GM12878 (cell line): Measurements from ENCODE around the gene GLYAT. TPM values are rescaled to one million over a fixed set of nuclear protein-coding genes. Genes with fewer than 3 reads are reported as not detected.

Source experiments
- ATAC-seq: fragments of 200-7000 bp; cut with Tn5 transposase; 3 replicates; pipeline ENCODE4 v1.9.1; 2020; ENCODE audit warnings: mild to moderate bottlenecking, moderate library complexity
- BruUV-seq: library from RNA; stranded (reverse); fragments of 400-500 nt; replicated peaks from 2 replicates; lab custom pipeline; 2021; lab: Mats Ljungman, UMichigan
- CTCF ChIA-PET: fragments of 300-600 bp; sonication (Branson Sonifier 250); formaldehyde crosslinking; extraction: SDS; loops from one replicate; lab custom pipeline; 2021; ENCODE audit warnings: inconsistent platforms; lab: Yijun Ruan, JAX
- POLR2A ChIA-PET: fragments of 350-600 bp; formaldehyde crosslinking; extraction: SDS; loops from one replicate; lab custom pipeline; 2021; ENCODE audit warnings: inconsistent platforms; lab: Charles Lee
- RAD21 ChIA-PET: fragments of 300-600 bp; sonication (Branson Sonifier 250); formaldehyde crosslinking; loops from one replicate; lab custom pipeline; 2023; ENCODE audit warnings: antibody characterized with exemption; ENCODE audit not compliant: unreplicated experiment; lab: Charles Lee
- SMC1A ChIA-PET: fragments of 300-600 bp; sonication (Branson Sonifier 250); formaldehyde crosslinking; loops from one replicate; lab custom pipeline; 2023; ENCODE audit not compliant: unreplicated experiment, uncharacterized antibody; lab: Charles Lee
- DNase-seq: peaks from one replicate; pipeline ENCODE4 v3.0.0-alpha.2; 2011; ENCODE audit warnings: low read depth, low spot score
- FAIRE-seq: peaks from 3 replicates; lab custom pipeline; 2011; peaks lifted over from hg19 to GRCh38; lab: Jason Lieb, UNC
- H2AFZ ChIP-seq: 2 replicates; pipeline ENCODE4 v1.6.0; 2011; ENCODE audit warnings: low read depth, low read length, control low read depth; ENCODE audit not compliant: control insufficient read depth
- H3K27ac ChIP-seq: 2 replicates; pipeline ENCODE4 v1.5.1; 2011; ENCODE audit warnings: control low read depth; ENCODE audit not compliant: control insufficient read depth, insufficient read depth
- H3K27me3 ChIP-seq, 2 experiments: replicated peaks in 1 of 2; 2 replicates each; pipeline versions ENCODE4 v1.6.0 to v1.6.1; 2011; ENCODE audit warnings: low read length in 1 of 2; ENCODE audit not compliant: control insufficient read depth in 2 of 2, insufficient read depth in 2 of 2
- H3K36me3 ChIP-seq, 2 experiments: 2 replicates each; pipeline ENCODE4 v1.5.1; 2011; ENCODE audit warnings: low read length in 1 of 2; ENCODE audit not compliant: control insufficient read depth in 2 of 2, insufficient read depth in 2 of 2
- H3K4me1 ChIP-seq: 2 replicates; pipeline ENCODE4 v1.6.1; 2011; ENCODE audit warnings: mild to moderate bottlenecking, low read length, moderate library complexity, mixed read lengths; ENCODE audit not compliant: control insufficient read depth, insufficient read depth
- H3K4me2 ChIP-seq: 2 replicates; pipeline ENCODE4 v1.6.0; 2011; ENCODE audit warnings: control low read depth; ENCODE audit not compliant: control insufficient read depth, insufficient read depth
- H3K4me3 ChIP-seq: fragments of 200-600 bp; sonication (generic); 2 replicates; pipeline ENCODE4 v1.5.1; 2016
- H3K79me2 ChIP-seq: 2 replicates; pipeline ENCODE4 v1.6.0; 2011; ENCODE audit warnings: low read length; ENCODE audit not compliant: control insufficient read depth, insufficient read depth
- H3K9ac ChIP-seq: 2 replicates; pipeline ENCODE4 v1.8.0; 2011; ENCODE audit warnings: low read length, control low read depth, mixed read lengths; ENCODE audit not compliant: control insufficient read depth, insufficient read depth
- H3K9me3 ChIP-seq: replicated peaks from 3 replicates; pipeline ENCODE4 v1.5.1; 2011; ENCODE audit warnings: mild to moderate bottlenecking, low read length; ENCODE audit not compliant: control insufficient read depth, insufficient read depth
- H4K20me1 ChIP-seq: 2 replicates; pipeline ENCODE4 v1.6.0; 2011; ENCODE audit not compliant: control insufficient read depth, insufficient read depth
- GATAD2B ChIP-seq: fragments of 450-650 bp; conservative IDR thresholded peaks from 2 replicates; pipeline ENCODE4 v1.6.1; 2017; ENCODE audit warnings: low read depth, mild to moderate bottlenecking, moderate library complexity
- JUNB ChIP-seq: IDR thresholded peaks from 2 replicates; pipeline ENCODE4 v1.6.1; 2016; ENCODE audit warnings: antibody characterized with exemption, mild to moderate bottlenecking
- RELA ChIP-seq: fragments of 450-650 bp; IDR thresholded peaks from 2 replicates; pipeline ENCODE4 v1.8.0; 2014; ENCODE audit warnings: borderline replicate concordance; ENCODE audit not compliant: partially characterized antibody
- ZNF207 ChIP-seq: fragments of 450-650 bp; IDR thresholded peaks from 2 replicates; pipeline ENCODE4 v1.6.1; 2014; ENCODE audit warnings: antibody characterized with exemption, mild to moderate bottlenecking, borderline replicate concordance
- in situ Hi-C: fragments of 300-500 bp; cut with MboI; formaldehyde crosslinking; loops from 9 replicates; pipeline ENCODE4 v1.14.3; 2018; ENCODE audit warnings: mixed read lengths
- intact Hi-C: fragments of 100-400 bp; cut with micrococcal nuclease; formaldehyde crosslinking; loops from one replicate; pipeline ENCODE4 v1.14.2; 2022; ENCODE audit not compliant: unreplicated experiment
- polyA plus RNA-seq, 11 experiments: library from polyadenylated mRNA; depleted of rRNA in 4 of 11; unstranded in 6 of 11; stranded (reverse) in 5 of 11; fragments of >200 nt; fragmentation: Nextera tagmentation in 4 of 11; fragmentation: Illumina TruSeq in 1 of 11; extraction: Ambion mirVana in 4 of 11; extraction: Trizol in 1 of 11; gene quantifications; 1 replicate in 1 of 11; 2 replicates in 10 of 11; pipeline versions ENCODE4 v1.2.1 to v1.2.3, GENCODE V29; 2011 to 2016; ENCODE audit warnings: inconsistent platforms in 2 of 11, missing spikeins in 2 of 11, low read depth in 1 of 11
- total RNA-seq, 4 experiments: library from RNA; depleted of rRNA in 3 of 4; stranded (reverse); fragments of >200 nt in 3 of 4; fragmentation: Illumina TruSeq in 1 of 4; extraction: Trizol in 1 of 4; gene quantifications; 2 replicates each; pipeline versions ENCODE4 v1.2.1 to v1.2.3, GENCODE V29; 2013 to 2021
- TF ChIP-seq, protein P1 (sequence below): fragments of 450-650 bp; IDR thresholded peaks from 2 replicates; pipeline ENCODE4 v1.6.1; 2017; ENCODE audit warnings: antibody characterized with exemption, mild to moderate bottlenecking, moderate library complexity

Gene GLYAT
- total and polyA plus RNA-seq, 10 of the 15 experiments (the other 5 are each of a cell fraction or from before 2014, with no cell fraction given): 0.18 TPM; not detected in 9

DNA sequence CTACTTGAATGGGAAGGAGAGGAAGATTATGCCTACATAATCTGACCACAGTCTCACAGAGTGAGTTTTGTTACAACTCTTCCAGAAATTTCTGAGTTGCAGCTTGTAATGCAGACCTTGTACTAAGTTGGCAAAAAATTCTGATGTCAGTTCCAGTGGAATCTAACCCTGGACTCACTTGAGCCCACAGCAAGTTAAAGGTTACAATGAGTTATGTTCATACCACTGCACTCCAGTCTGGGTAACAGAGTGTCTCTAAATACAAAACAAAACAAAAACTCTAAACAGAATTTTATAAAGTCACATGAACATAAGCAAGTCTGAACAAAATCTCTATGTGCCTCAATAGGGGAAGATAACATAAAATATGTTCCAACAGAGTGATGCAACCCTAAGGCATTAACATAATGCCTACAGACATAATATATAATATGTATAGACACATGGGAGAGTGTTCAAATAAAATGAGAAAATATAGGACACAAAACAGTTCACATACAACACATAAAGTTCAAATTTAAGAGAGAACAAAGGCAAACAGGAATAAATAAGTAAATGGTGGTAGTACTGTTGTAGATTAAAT lies 1.1 kb downstream of the GLYAT start:
- H3K27ac ChIP-seq: no peak overlapping the region
- no peak for FAIRE-seq
- ChIA-PET POLR2A (no interaction called here), SMC1A (no interaction called here), RAD21 (no interaction called here), CTCF (interaction anchor here (1.3 kb wide), 1 partner anchor 17 kb away, joined by 3 read pairs; no protein-coding TSS in a partner anchor)
- H3K4me3 ChIP-seq: no peak overlapping the region
- in situ Hi-C loops: no loop called here
- no peaks in the 10 kb centered on the region for H3K4me1 ChIP-seq
- DNase-seq: no peak
- ATAC-seq: no peak
- no peaks in the 10 kb centered on the region for H3K36me3 ChIP-seq
- H3K9me3 ChIP-seq: no peaks in the 10 kb centered on the region
- no peak for TF ChIP-seq GATAD2B
- TF ChIP-seq ZNF207: no peak
- TF ChIP-seq JUNB: no peak
- no peak for TF ChIP-seq RELA
- TF ChIP-seq, protein P1, sequence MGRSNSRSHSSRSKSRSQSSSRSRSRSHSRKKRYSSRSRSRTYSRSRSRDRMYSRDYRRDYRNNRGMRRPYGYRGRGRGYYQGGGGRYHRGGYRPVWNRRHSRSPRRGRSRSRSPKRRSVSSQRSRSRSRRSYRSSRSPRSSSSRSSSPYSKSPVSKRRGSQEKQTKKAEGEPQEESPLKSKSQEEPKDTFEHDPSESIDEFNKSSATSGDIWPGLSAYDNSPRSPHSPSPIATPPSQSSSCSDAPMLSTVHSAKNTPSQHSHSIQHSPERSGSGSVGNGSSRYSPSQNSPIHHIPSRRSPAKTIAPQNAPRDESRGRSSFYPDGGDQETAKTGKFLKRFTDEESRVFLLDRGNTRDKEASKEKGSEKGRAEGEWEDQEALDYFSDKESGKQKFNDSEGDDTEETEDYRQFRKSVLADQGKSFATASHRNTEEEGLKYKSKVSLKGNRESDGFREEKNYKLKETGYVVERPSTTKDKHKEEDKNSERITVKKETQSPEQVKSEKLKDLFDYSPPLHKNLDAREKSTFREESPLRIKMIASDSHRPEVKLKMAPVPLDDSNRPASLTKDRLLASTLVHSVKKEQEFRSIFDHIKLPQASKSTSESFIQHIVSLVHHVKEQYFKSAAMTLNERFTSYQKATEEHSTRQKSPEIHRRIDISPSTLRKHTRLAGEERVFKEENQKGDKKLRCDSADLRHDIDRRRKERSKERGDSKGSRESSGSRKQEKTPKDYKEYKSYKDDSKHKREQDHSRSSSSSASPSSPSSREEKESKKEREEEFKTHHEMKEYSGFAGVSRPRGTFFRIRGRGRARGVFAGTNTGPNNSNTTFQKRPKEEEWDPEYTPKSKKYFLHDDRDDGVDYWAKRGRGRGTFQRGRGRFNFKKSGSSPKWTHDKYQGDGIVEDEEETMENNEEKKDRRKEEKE: no peak
- no peak overlapping the region for H3K9ac ChIP-seq
- H3K27me3 ChIP-seq: no peaks in the 10 kb centered on the region
- H3K79me2 ChIP-seq: no peaks in the 10 kb centered on the region
- H2AFZ ChIP-seq: no peak overlapping the region
- no peaks in the 10 kb centered on the region for H4K20me1 ChIP-seq
- H3K4me2 ChIP-seq: no peak overlapping the region
- intact Hi-C loops: no loop called here
- BruUV-seq: no TSS peak
